Endothelial cell of hepatic sinusoid (primary cell): Measurements from ENCODE around the gene SLC41A3.
"Not testable (repeated sequence)": the region's sequence is repeated elsewhere in the genome, so short reads cannot be mapped to it uniquely, and the experiment has no call there.

Experiments used
- in situ Hi-C: cut with HindIII; loops from 2 replicates; pipeline ENCODE4 v1.10.0; 2017; ENCODE audit warnings: low sequenced_read_pairs

Gene SLC41A3

GRCh38 chr3:125960066-125960424 is 123.9 kb downstream of the SLC41A3 start:
- in situ Hi-C loops: no loop called here

- in situ Hi-C loops: no loop called here
Measured at GRCh38 chr3:125959317-125960065, 124.4 kb downstream of the SLC41A3 start.

GRCh38 chr3:125958511-125959316 is 125.2 kb downstream of the SLC41A3 start:
- in situ Hi-C loops: no loop called here

- in situ Hi-C loops: no loop called here
Measured at GRCh38 chr3:125957674-125958510, 126.0 kb downstream of the SLC41A3 start.

GRCh38 chr3:125957020-125957419 is 126.9 kb downstream of the SLC41A3 start:
- in situ Hi-C loops: not testable (repeated sequence)
